Measurements from ENCODE around the gene CBX8.
A peak's percentile ranks its signal among the peaks of the same experiment; 100 is the strongest.

Gene CBX8

GRCh38 chr17:79760197-79760906 is 36.5 kb downstream of the CBX8 start:
- Histone ChIP-seq H3K4me3 (ENCODE audit: low read depth in 1 of 2, low read length in 2 of 2) (no peak overlapping the region), H3K27ac (ENCODE audit: low read length) (peak overlapping the region; percentile 66; the same call in 1 of the 2 replicates), H3K79me2 (ENCODE audit: insufficient read depth, low read length) (no peaks in the 10 kb centered on the region), H2AFZ (ENCODE audit: low read depth, low read length) (no peak overlapping the region; the same call in 1 of the 2 replicates), H3K9me3 (ENCODE audit: insufficient read depth, low read length, severe bottlenecking) (no peaks in the 10 kb centered on the region), H3K4me2 (ENCODE audit: insufficient read depth, low read length) (no peak overlapping the region), H3K4me1 (ENCODE audit: insufficient read depth, low read length) (peaks cover 13% of the 10 kb centered on the region), H3K27me3 (ENCODE audit: insufficient read depth, low read length, poor library complexity) (no peaks in the 10 kb centered on the region), H3K9ac (ENCODE audit: low read depth, low read length) (no peak overlapping the region), H3K36me3 (ENCODE audit: insufficient read depth, low read length) (no peaks in the 10 kb centered on the region), H4K20me1 (ENCODE audit: insufficient read depth, low read length) (no peaks in the 10 kb centered on the region)
- ATAC-seq (ENCODE audit: insufficient read depth, low read depth) (peak; percentile 89), DNase-seq (peak; percentile 70)
- TF ChIP-seq CTCF (IDR thresholded peaks at IDR 0.05; ENCODE audit: borderline replicate concordance, extremely low read depth, low read length, poor library complexity, severe bottlenecking) (no peak), EZH2 (IDR thresholded peaks at IDR 0.05; ENCODE audit: borderline replicate concordance, low read depth, low read length, severe bottlenecking) (no peak)

- H3K27me3 ChIP-seq (ENCODE audit: insufficient read depth, low read length, poor library complexity) = no peaks in the 10 kb centered on the region
- H2AFZ ChIP-seq (ENCODE audit: low read depth, low read length) = no peak overlapping the region
- no peak overlapping the region for H3K9ac ChIP-seq (ENCODE audit: low read depth, low read length)
- ATAC-seq (ENCODE audit: insufficient read depth, low read depth) (no peak), DNase-seq (no peak)
- H3K4me3 ChIP-seq (ENCODE audit: low read depth in 1 of 2, low read length in 2 of 2) = no peak overlapping the region
- peaks cover 13% of the 10 kb centered on the region for H3K4me1 ChIP-seq (ENCODE audit: insufficient read depth, low read length)
- H3K27ac ChIP-seq (ENCODE audit: low read length) = no peak overlapping the region
- no peaks in the 10 kb centered on the region for H3K9me3 ChIP-seq (ENCODE audit: insufficient read depth, low read length, severe bottlenecking)
- no peaks in the 10 kb centered on the region for H3K36me3 ChIP-seq (ENCODE audit: insufficient read depth, low read length)
- no peaks in the 10 kb centered on the region for H4K20me1 ChIP-seq (ENCODE audit: insufficient read depth, low read length)
- TF ChIP-seq CTCF (IDR thresholded peaks at IDR 0.05; ENCODE audit: borderline replicate concordance, extremely low read depth, low read length, poor library complexity, severe bottlenecking) (no peak), EZH2 (IDR thresholded peaks at IDR 0.05; ENCODE audit: borderline replicate concordance, low read depth, low read length, severe bottlenecking) (no peak)
- no peak overlapping the region for H3K4me2 ChIP-seq (ENCODE audit: insufficient read depth, low read length)
- no peaks in the 10 kb centered on the region for H3K79me2 ChIP-seq (ENCODE audit: insufficient read depth, low read length)
Measured at GRCh38 chr17:79758271-79758670, 38.6 kb downstream of the CBX8 start.

- no peak for DNase-seq
- no peak overlapping the region for H3K4me2 ChIP-seq (ENCODE audit: insufficient read depth, low read length)
- no peaks in the 10 kb centered on the region for H3K79me2 ChIP-seq (ENCODE audit: insufficient read depth, low read length)
- H3K4me1 ChIP-seq (ENCODE audit: insufficient read depth, low read length) = peaks cover 13% of the 10 kb centered on the region
- H3K36me3 ChIP-seq (ENCODE audit: insufficient read depth, low read length) = no peaks in the 10 kb centered on the region
- no peaks in the 10 kb centered on the region for H3K27me3 ChIP-seq (ENCODE audit: insufficient read depth, low read length, poor library complexity)
- H3K27ac ChIP-seq (ENCODE audit: low read length) = no peak overlapping the region
- no peaks in the 10 kb centered on the region for H3K9me3 ChIP-seq (ENCODE audit: insufficient read depth, low read length, severe bottlenecking)
- H3K9ac ChIP-seq (ENCODE audit: low read depth, low read length) = no peak overlapping the region
- no peak overlapping the region for H2AFZ ChIP-seq (ENCODE audit: low read depth, low read length)
- no peaks in the 10 kb centered on the region for H4K20me1 ChIP-seq (ENCODE audit: insufficient read depth, low read length)
- TF ChIP-seq CTCF (IDR thresholded peaks at IDR 0.05; ENCODE audit: borderline replicate concordance, extremely low read depth, low read length, poor library complexity, severe bottlenecking) (no peak), EZH2 (IDR thresholded peaks at IDR 0.05; ENCODE audit: borderline replicate concordance, low read depth, low read length, severe bottlenecking) (no peak)
- no peak for ATAC-seq (ENCODE audit: insufficient read depth, low read depth)
- no peak overlapping the region for H3K4me3 ChIP-seq (ENCODE audit: low read depth in 1 of 2, low read length in 2 of 2)
Measured at GRCh38 chr17:79757140-79757745, 39.6 kb downstream of the CBX8 start.

All from DND-41 (cell line).